Choroid plexus epithelial cell (primary cell): ENCODE data around the gene TTC3.
"Not testable (repeated sequence)": the region's sequence is repeated elsewhere in the genome, so short reads cannot be mapped to it uniquely, and the experiment has no call there.

Experiments
- DNase-seq: peaks from one replicate; pipeline ENCODE4 v3.0.0-alpha.2; 2010; ENCODE audit warnings: low read depth
- H3K4me3 ChIP-seq: 2 replicates; pipeline ENCODE4 v1.5.1; 2011; ENCODE audit warnings: low read depth, mild to moderate bottlenecking, control low read depth, low read length, moderate library complexity
- CTCF ChIP-seq: conservative IDR thresholded peaks from 2 replicates; pipeline ENCODE4 v1.5.1; 2011; ENCODE audit warnings: low read depth, mild to moderate bottlenecking, control low read depth, inconsistent platforms, low read length, moderate library complexity

TTC3 gene

GRCh38 chr21:37072988-37073416 lies at the start of gene TTC3, which contains the start of gene PIGP:
Gene TTC3 (plus strand): TSS chr21:37073254. CDS start chr21:37087258, 14,004 bp downstream.
Gene PIGP (minus strand): TSS chr21:37073071. CDS start chr21:37072515, 556 bp downstream.
- DNase-seq = peak; percentile 96
- peak within 1 kb of the TSS; percentile 94 for H3K4me3 ChIP-seq
- no peak for TF ChIP-seq CTCF

GRCh38 chr21:37026499-37026898 lies 46.6 kb upstream of the TTC3 start:
- no peak for DNase-seq
- no peak for TF ChIP-seq CTCF
- no peak overlapping the region for H3K4me3 ChIP-seq

- TF ChIP-seq CTCF = peak; percentile 22
- DNase-seq = peak; percentile 35
- H3K4me3 ChIP-seq = no peak overlapping the region
Observed at GRCh38 chr21:37028570-37028969, 44.5 kb upstream of the TTC3 start.

- DNase-seq = no peak
- H3K4me3 ChIP-seq = no peak overlapping the region
- TF ChIP-seq CTCF = no peak
Observed at GRCh38 chr21:37030864-37031263, 42.2 kb upstream of the TTC3 start.

- TF ChIP-seq CTCF = no peak
- no peak for DNase-seq
- H3K4me3 ChIP-seq = no peak overlapping the region
Observed at GRCh38 chr21:37032293-37032692, 40.8 kb upstream of the TTC3 start.

- no peak overlapping the region for H3K4me3 ChIP-seq
- DNase-seq = peak; percentile 81
- no peak for TF ChIP-seq CTCF
Observed at GRCh38 chr21:37032877-37033471, 40.1 kb upstream of the TTC3 start.

GRCh38 chr21:37034394-37034793 lies 38.7 kb upstream of the TTC3 start:
- not testable (repeated sequence) for DNase-seq, H3K4me3 ChIP-seq

- DNase-seq = no peak
- no peak for TF ChIP-seq CTCF
Observed at GRCh38 chr21:37036177-37036576, 36.9 kb upstream of the TTC3 start.

More at GRCh38 chr21:37036177-37036576, 36.9 kb upstream of the TTC3 start:
- H3K4me3 ChIP-seq = no peak overlapping the region
